ENCODE results near the gene PEPD.

The PEPD gene

GRCh38 chr19:33346665-33347064, 174.9 kb downstream of the PEPD start:
- no peak for DNase-seq

GRCh38 chr19:33345163-33345562, 176.4 kb downstream of the PEPD start:
- DNase-seq, result no peak

GRCh38 chr19:33344573-33344925, 177.0 kb downstream of the PEPD start:
- DNase-seq, result no peak

- DNase-seq, result no peak
These were observed 177.6 kb downstream of the PEPD start for GRCh38 chr19:33343859-33344572.

- no peak for DNase-seq
These were observed 178.3 kb downstream of the PEPD start for GRCh38 chr19:33343301-33343700.

- no peak for DNase-seq
These were observed 180.6 kb downstream of the PEPD start for GRCh38 chr19:33340991-33341390.

GRCh38 chr19:33339016-33339984, 182.3 kb downstream of the PEPD start:
- no peak for DNase-seq

Measured in activated CD8-positive, alpha-beta memory T cell treated with anti-CD3 and anti-CD28 coated beads, Interleukin-2, amount 50 U/mL, for 48 hours (primary cell).